Measurements from ENCODE around the gene STX17. TPM values are rescaled to one million over a fixed set of nuclear protein-coding genes. Genes with fewer than 3 reads are reported as not detected.

The STX17 gene
- total RNA-seq, 1 donor: 32.2 TPM

DNA sequence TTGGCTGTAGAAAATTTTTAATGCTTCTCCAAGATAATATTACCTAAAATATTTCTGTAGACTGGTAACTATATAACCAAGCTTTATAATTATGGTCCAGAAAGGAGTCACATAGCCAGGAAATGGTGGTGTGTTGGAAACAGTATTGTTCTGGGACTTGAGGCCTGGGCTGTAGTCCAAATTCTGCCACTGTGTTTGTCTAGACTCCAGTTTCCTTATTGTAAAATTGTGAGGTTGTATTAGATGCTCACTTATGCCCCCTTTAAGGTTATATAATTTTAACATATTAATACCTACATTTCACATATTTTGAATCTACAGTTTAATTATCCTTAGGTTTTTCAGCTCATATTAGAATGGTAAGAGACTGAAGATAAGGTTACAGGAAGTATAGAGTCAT lies 42.4 kb downstream of the STX17 start:
- Histone ChIP-seq H3K79me2 (ENCODE audit: insufficient read depth, low read length) (peaks cover 4% of the 10 kb centered on the region), H2AFZ (ENCODE audit: low read length) (no peak overlapping the region), H3K4me1 (ENCODE audit: insufficient read depth, low read length) (no peaks in the 10 kb centered on the region), H3K27me3 (ENCODE audit: insufficient read depth, low read length) (no peaks in the 10 kb centered on the region), H3K9me3 (ENCODE audit: low read depth, low read length) (no peaks in the 10 kb centered on the region), H3K4me2 (ENCODE audit: insufficient read depth, low read length) (no peak overlapping the region), H4K20me1 (ENCODE audit: insufficient read depth, low read length) (no peaks in the 10 kb centered on the region), H3K4me3 (ENCODE audit: insufficient read depth, low read length) (no peak overlapping the region), H3K27ac (ENCODE audit: low read depth, low read length) (no peak overlapping the region), H3K36me3 (ENCODE audit: insufficient read depth, low read length) (no peaks in the 10 kb centered on the region)
- TF ChIP-seq, protein P1, sequence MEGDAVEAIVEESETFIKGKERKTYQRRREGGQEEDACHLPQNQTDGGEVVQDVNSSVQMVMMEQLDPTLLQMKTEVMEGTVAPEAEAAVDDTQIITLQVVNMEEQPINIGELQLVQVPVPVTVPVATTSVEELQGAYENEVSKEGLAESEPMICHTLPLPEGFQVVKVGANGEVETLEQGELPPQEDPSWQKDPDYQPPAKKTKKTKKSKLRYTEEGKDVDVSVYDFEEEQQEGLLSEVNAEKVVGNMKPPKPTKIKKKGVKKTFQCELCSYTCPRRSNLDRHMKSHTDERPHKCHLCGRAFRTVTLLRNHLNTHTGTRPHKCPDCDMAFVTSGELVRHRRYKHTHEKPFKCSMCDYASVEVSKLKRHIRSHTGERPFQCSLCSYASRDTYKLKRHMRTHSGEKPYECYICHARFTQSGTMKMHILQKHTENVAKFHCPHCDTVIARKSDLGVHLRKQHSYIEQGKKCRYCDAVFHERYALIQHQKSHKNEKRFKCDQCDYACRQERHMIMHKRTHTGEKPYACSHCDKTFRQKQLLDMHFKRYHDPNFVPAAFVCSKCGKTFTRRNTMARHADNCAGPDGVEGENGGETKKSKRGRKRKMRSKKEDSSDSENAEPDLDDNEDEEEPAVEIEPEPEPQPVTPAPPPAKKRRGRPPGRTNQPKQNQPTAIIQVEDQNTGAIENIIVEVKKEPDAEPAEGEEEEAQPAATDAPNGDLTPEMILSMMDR (IDR thresholded peaks at IDR 0.05; ENCODE audit: extremely low read depth, low read depth, low read length): no peak
- no peak for DNase-seq (ENCODE audit: insufficient read length, low spot score, missing footprints)

DNA sequence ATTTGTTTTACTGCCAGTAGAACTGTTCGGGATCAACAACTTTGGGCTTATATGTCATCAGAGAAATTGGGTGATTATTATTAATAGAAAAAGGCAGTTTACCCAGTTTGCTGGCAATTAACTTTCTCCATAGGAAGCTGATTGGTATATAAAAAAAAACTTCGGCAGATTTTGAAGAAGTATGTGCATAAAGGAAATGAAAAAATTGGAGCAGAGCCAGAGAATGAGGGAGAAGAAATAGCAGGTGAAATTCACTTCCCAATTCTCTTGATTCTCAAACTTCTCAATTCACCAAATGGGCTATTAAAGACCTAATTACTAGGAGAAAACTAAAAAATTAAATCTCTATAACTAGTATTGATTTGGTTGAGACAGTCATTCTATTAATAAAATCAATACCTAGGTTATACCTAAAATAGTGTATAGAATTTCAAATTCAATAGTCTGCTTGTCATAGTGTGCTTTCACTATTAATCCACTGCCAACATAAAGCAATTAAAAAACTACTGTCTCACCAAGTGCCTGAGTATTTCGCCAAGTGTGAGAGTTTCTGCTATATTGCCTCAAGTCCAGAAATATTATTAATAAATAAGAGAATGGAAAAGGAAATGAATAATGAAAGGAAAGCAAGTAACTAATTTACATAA lies 47.5 kb downstream of the STX17 start:
- TF ChIP-seq, protein P1 (IDR thresholded peaks at IDR 0.05; ENCODE audit: extremely low read depth, low read depth, low read length): no peak
- Histone ChIP-seq H3K4me2 (ENCODE audit: insufficient read depth, low read length) (no peak overlapping the region), H3K27me3 (ENCODE audit: insufficient read depth, low read length) (no peaks in the 10 kb centered on the region), H3K36me3 (ENCODE audit: insufficient read depth, low read length) (peaks cover 5% of the 10 kb centered on the region), H2AFZ (ENCODE audit: low read length) (no peak overlapping the region), H3K27ac (ENCODE audit: low read depth, low read length) (no peak overlapping the region), H3K4me1 (ENCODE audit: insufficient read depth, low read length) (peaks cover 3% of the 10 kb centered on the region), H3K4me3 (ENCODE audit: insufficient read depth, low read length) (no peak overlapping the region), H3K9me3 (ENCODE audit: low read depth, low read length) (no peaks in the 10 kb centered on the region), H3K79me2 (ENCODE audit: insufficient read depth, low read length) (no peaks in the 10 kb centered on the region), H4K20me1 (ENCODE audit: insufficient read depth, low read length) (no peaks in the 10 kb centered on the region)
- DNase-seq (ENCODE audit: insufficient read length, low spot score, missing footprints): no peak

DNA sequence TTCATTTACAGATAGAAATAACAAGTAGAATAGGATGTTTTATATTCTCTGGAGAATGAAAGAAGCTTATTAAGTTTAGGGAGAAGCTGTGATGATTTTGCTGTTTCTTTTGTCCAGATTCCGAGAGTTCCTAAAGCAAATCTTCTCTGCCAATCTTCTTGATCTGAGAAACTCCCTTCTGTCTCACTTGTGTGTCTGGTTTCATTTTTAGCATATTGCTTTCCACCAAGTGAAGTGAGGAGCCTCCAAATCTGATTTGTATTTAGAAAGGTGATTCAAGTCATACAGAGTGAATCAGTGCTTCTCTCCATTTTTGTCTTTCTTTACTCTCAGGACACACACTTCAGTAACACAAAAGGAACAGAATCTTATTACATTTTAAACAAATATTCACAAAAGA lies 48.4 kb downstream of the STX17 start:
- Histone ChIP-seq H3K4me3 (ENCODE audit: insufficient read depth, low read length) (no peak overlapping the region), H3K9me3 (ENCODE audit: low read depth, low read length) (no peaks in the 10 kb centered on the region), H2AFZ (ENCODE audit: low read length) (no peak overlapping the region), H3K27ac (ENCODE audit: low read depth, low read length) (no peak overlapping the region), H3K4me1 (ENCODE audit: insufficient read depth, low read length) (peaks cover 3% of the 10 kb centered on the region), H3K79me2 (ENCODE audit: insufficient read depth, low read length) (no peaks in the 10 kb centered on the region), H3K27me3 (ENCODE audit: insufficient read depth, low read length) (no peaks in the 10 kb centered on the region), H4K20me1 (ENCODE audit: insufficient read depth, low read length) (no peaks in the 10 kb centered on the region), H3K4me2 (ENCODE audit: insufficient read depth, low read length) (peak overlapping the region; percentile 36), H3K36me3 (ENCODE audit: insufficient read depth, low read length) (peaks cover 5% of the 10 kb centered on the region)
- DNase-seq (ENCODE audit: insufficient read length, low spot score, missing footprints): no peak
- TF ChIP-seq, protein P1 (IDR thresholded peaks at IDR 0.05; ENCODE audit: extremely low read depth, low read depth, low read length): no peak

DNA sequence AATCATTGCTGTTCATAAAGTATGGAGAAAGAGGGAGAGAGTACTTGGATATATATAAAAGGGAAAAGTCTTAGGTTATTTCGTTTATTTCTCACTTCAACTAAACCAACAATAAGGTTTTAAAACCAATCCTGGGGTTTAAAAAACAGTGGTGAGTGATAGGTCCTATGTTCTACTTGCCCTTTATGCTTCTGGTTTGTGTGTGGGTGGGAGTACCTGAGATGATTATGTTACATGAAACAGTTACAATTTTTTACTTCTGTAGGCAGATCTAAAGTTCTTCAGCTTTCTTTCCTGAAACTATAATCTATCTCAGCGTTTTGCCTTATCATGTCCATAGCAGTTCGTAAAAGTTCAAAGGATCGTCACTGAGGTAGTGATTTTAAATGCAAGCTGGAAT lies 49.2 kb downstream of the STX17 start:
- no peak overlapping the region for H3K4me2 ChIP-seq (ENCODE audit: insufficient read depth, low read length)
- no peak for DNase-seq (ENCODE audit: insufficient read length, low spot score, missing footprints)
- no peaks in the 10 kb centered on the region for H3K27me3 ChIP-seq (ENCODE audit: insufficient read depth, low read length)
- H3K79me2 ChIP-seq (ENCODE audit: insufficient read depth, low read length): no peaks in the 10 kb centered on the region
- no peaks in the 10 kb centered on the region for H4K20me1 ChIP-seq (ENCODE audit: insufficient read depth, low read length)
- H3K4me3 ChIP-seq (ENCODE audit: insufficient read depth, low read length): no peak overlapping the region
- TF ChIP-seq, protein P1 (IDR thresholded peaks at IDR 0.05; ENCODE audit: extremely low read depth, low read depth, low read length): no peak
- no peak overlapping the region for H3K27ac ChIP-seq (ENCODE audit: low read depth, low read length)
- H3K9me3 ChIP-seq (ENCODE audit: low read depth, low read length): no peaks in the 10 kb centered on the region
- H3K36me3 ChIP-seq (ENCODE audit: insufficient read depth, low read length): peaks cover 5% of the 10 kb centered on the region
- no peak overlapping the region for H2AFZ ChIP-seq (ENCODE audit: low read length)
- peaks cover 3% of the 10 kb centered on the region for H3K4me1 ChIP-seq (ENCODE audit: insufficient read depth, low read length)

Measured in osteoblast (primary cell).